ENCODE measurements around the gene DCAF8. TPM values are rescaled to one million over a fixed set of nuclear protein-coding genes. Genes with fewer than 3 reads are reported as not detected.

The DCAF8 gene
- total and polyA plus RNA-seq, 2 donors (not counting 3 experiments of a cell fraction or from before 2014, with no cell fraction given), result 85.5 to 106 TPM

GRCh38 chr1:160220301-160220700 lies 42.0 kb downstream of the DCAF8 start:
- POLR2A ChIA-PET, result interaction anchor here (1.0 to 1.2 kb wide), 2 partner anchors 12 to 27 kb away, joined by 4 to 5 read pairs; no protein-coding TSS in a partner anchor
- Histone ChIP-seq H3K4me3 (replicated peaks in 1 of 3; ENCODE audit: insufficient read depth in 1 of 3, low read depth in 1 of 3, low read length in 3 of 3) (no peak overlapping the region), H3K79me2 (ENCODE audit: control insufficient read depth, insufficient read depth, low read length) (no peaks in the 10 kb centered on the region), H2AFZ (ENCODE audit: low read depth, low read length) (no peak overlapping the region), H3K36me3 (ENCODE audit: control insufficient read depth in 2 of 2, extremely low read depth in 1 of 2, insufficient read depth in 2 of 2, low read length in 2 of 2) (peaks cover 39 to 54% of the 10 kb centered on the region in 2 experiments), H3K4me2 (ENCODE audit: insufficient read depth, low read length) (no peak overlapping the region), H3K9ac (replicated peaks; ENCODE audit: extremely low read depth, insufficient read depth, low read length) (no peak overlapping the region), H4K20me1 (replicated peaks; ENCODE audit: control insufficient read depth, extremely low read depth, insufficient read depth, low read length) (no peaks in the 10 kb centered on the region), H3K27me3 (ENCODE audit: control insufficient read depth in 2 of 2, insufficient read depth in 2 of 2, low read length in 2 of 2) (no peaks in the 10 kb centered on the region), H3K9me1 (replicated peaks; ENCODE audit: control insufficient read depth, extremely low read depth, insufficient read depth, low read length) (no peaks in the 10 kb centered on the region), H3K4me1 (ENCODE audit: control insufficient read depth, extremely low read depth, insufficient read depth, low read length) (peaks cover 12% of the 10 kb centered on the region), H3K9me3 (replicated peaks; ENCODE audit: control insufficient read depth, insufficient read depth, low read length) (no peaks in the 10 kb centered on the region), H3K27ac (ENCODE audit: insufficient read depth, low read depth, low read length) (no peak overlapping the region)
- dilution Hi-C loops (cut with MboI; ENCODE audit: extremely low pct_ligation_motif_present, low sequenced_read_pairs) (no loop called here), intact Hi-C loops (cut with micrococcal nuclease) (no loop called here)
- no peak for DNase-seq (ENCODE audit: low read depth, low spot score)
- no TSS peak for BruUV-seq (replicated peaks)
- FAIRE-seq, result no peak
- TF ChIP-seq CTCF (IDR thresholded peaks at IDR 0.05; ENCODE audit: extremely low read depth in 1 of 2, insufficient read depth in 1 of 2, low read depth in 1 of 2, low read length in 2 of 2), result no peak
- no peak for TF ChIP-seq GATA2 (IDR thresholded peaks at IDR 0.05; ENCODE audit: insufficient read depth, insufficient read length, low read depth, low read length)
- TF ChIP-seq POLR2AphosphoS5 (IDR thresholded peaks at IDR 0.05; ENCODE audit: insufficient read depth, low read depth, low read length), result no peak
- TF ChIP-seq, protein P1, sequence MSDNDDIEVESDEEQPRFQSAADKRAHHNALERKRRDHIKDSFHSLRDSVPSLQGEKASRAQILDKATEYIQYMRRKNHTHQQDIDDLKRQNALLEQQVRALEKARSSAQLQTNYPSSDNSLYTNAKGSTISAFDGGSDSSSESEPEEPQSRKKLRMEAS (IDR thresholded peaks at IDR 0.05; ENCODE audit: insufficient read depth, insufficient read length), result no peak
- no peak for TF ChIP-seq JUN (IDR thresholded peaks at IDR 0.05; ENCODE audit: borderline replicate concordance, insufficient read depth, insufficient read length, low read depth)
- no peak for TF ChIP-seq POLR2A (IDR thresholded peaks at IDR 0.05; ENCODE audit: low read depth, low read length)
- TF ChIP-seq FOS (IDR thresholded peaks at IDR 0.05; ENCODE audit: borderline replicate concordance, insufficient read depth, low read length), result no peak
- TF ChIP-seq EZH2 (IDR thresholded peaks at IDR 0.05; ENCODE audit: borderline replicate concordance, low read depth, low read length, severe bottlenecking), result no peak
- no peak for TF ChIP-seq MYC (IDR thresholded peaks at IDR 0.05; ENCODE audit: low read depth, low read length)
- CTCF ChIA-PET, result interaction anchor here (0.7 to 6.0 kb wide), 24 partner anchors 9 to 363 kb away, joined by 3 to 511 read pairs (median 15); partner anchors contain the start of genes CASQ1, DCAF8, IGSF8 and PEX19

Data from endothelial cell of umbilical vein (primary cell).